T-helper 1 cell treated with Interleukin-12 subunit alpha and Interleukin-12 subunit beta and Interleukin-4 antibody, amounts not matched to agents 30 ng/mL and 1 ng/mL, for 36 hours (primary cell): ENCODE measurements around the gene CCDC74B. TPM values are rescaled to one million over a fixed set of nuclear protein-coding genes. Genes with fewer than 3 reads are reported as not detected.
"Not testable (repeated sequence)": the region's sequence is repeated elsewhere in the genome, so short reads cannot be mapped to it uniquely, and the experiment has no call there.

Source experiments
- intact Hi-C: fragments of 100-400 bp; cut with micrococcal nuclease; formaldehyde crosslinking; loops from one replicate; pipeline ENCODE4 v1.15.1; 2024
- total RNA-seq: library from RNA; stranded (reverse); gene quantifications from 2 replicates; pipeline ENCODE4 v1.2.3, GENCODE V29; 2022

Gene CCDC74B
- total RNA-seq, 1 donor from 2014 or later: 1.5 TPM

GRCh38 chr2:130169163-130169562 is 24.3 kb upstream of the CCDC74B start:
- intact Hi-C loops: not testable (repeated sequence)

- intact Hi-C loops: not testable (repeated sequence)
These were observed 21.7 kb upstream of the CCDC74B start for GRCh38 chr2:130166611-130167010.

- intact Hi-C loops: no loop called here
These were observed 20.5 kb upstream of the CCDC74B start for GRCh38 chr2:130165293-130166016.

GRCh38 chr2:130162968-130163367 is 18.1 kb upstream of the CCDC74B start:
- intact Hi-C loops: no loop called here

GRCh38 chr2:130162486-130162885 is 17.6 kb upstream of the CCDC74B start:
- intact Hi-C loops: not testable (repeated sequence)

GRCh38 chr2:130160838-130161705 is 16.2 kb upstream of the CCDC74B start:
- intact Hi-C loops: not testable (repeated sequence)

GRCh38 chr2:130160131-130160530 is 15.2 kb upstream of the CCDC74B start:
- intact Hi-C loops: no loop called here

- intact Hi-C loops: not testable (repeated sequence)
These were observed 14.5 kb upstream of the CCDC74B start for GRCh38 chr2:130159376-130159775.

GRCh38 chr2:130158631-130159030 is 13.7 kb upstream of the CCDC74B start:
- intact Hi-C loops: no loop called here

GRCh38 chr2:130157825-130158514 is 13.1 kb upstream of the CCDC74B start:
- intact Hi-C loops: not testable (repeated sequence)

- intact Hi-C loops: not testable (repeated sequence)
These were observed 12.4 kb upstream of the CCDC74B start for GRCh38 chr2:130157354-130157753.

GRCh38 chr2:130156624-130157004 is 11.7 kb upstream of the CCDC74B start:
- intact Hi-C loops: loop anchor here (1.0 kb wide), 1 partner anchor 176 kb away; no protein-coding TSS in a partner anchor

GRCh38 chr2:130155956-130156623 is 11.2 kb upstream of the CCDC74B start:
- intact Hi-C loops: loop anchor here (1.0 kb wide), 1 partner anchor 176 kb away; no protein-coding TSS in a partner anchor

GRCh38 chr2:130154773-130155765 is 10.2 kb upstream of the CCDC74B start:
- intact Hi-C loops: no loop called here

- intact Hi-C loops: not testable (repeated sequence)
These were observed 9.5 kb upstream of the CCDC74B start for GRCh38 chr2:130154423-130154770.

- intact Hi-C loops: not testable (repeated sequence)
These were observed 9.0 kb upstream of the CCDC74B start for GRCh38 chr2:130153721-130154422.

- intact Hi-C loops: no loop called here
These were observed 8.1 kb upstream of the CCDC74B start for GRCh38 chr2:130152816-130153595.

- intact Hi-C loops: not testable (repeated sequence)
These were observed 7.4 kb upstream of the CCDC74B start for GRCh38 chr2:130152136-130152815.
